Kidney epithelial cell (primary cell): ENCODE results near the gene FLVCR1. TPM values are rescaled to one million over a fixed set of nuclear protein-coding genes. Genes with fewer than 3 reads are reported as not detected.
"Not testable (repeated sequence)": the region's sequence is repeated elsewhere in the genome, so short reads cannot be mapped to it uniquely, and the experiment has no call there.

Source experiments
- DNase-seq: peaks from one replicate; pipeline ENCODE4 v3.0.0-alpha.2; 2010; ENCODE audit warnings: low read depth
- H3K27me3 ChIP-seq: 2 replicates; pipeline ENCODE4 v1.6.0; 2011; ENCODE audit warnings: low read length; ENCODE audit not compliant: control insufficient read depth, insufficient read depth
- H3K36me3 ChIP-seq: 2 replicates; pipeline ENCODE4 v1.5.1; 2011; ENCODE audit warnings: low read length; ENCODE audit not compliant: control insufficient read depth, insufficient read depth
- H3K4me3 ChIP-seq: 2 replicates; pipeline ENCODE4 v1.5.1; 2011; ENCODE audit warnings: low read depth, mild to moderate bottlenecking, control low read depth, low read length
- CTCF ChIP-seq: IDR thresholded peaks from 2 replicates; pipeline ENCODE4 v1.5.1; 2011; ENCODE audit warnings: mild to moderate bottlenecking, moderate library complexity, low read length, control low read depth, inconsistent platforms; ENCODE audit not compliant: insufficient read depth, poor library complexity, severe bottlenecking
- total RNA-seq: library from RNA; depleted of rRNA; stranded (reverse); fragments of >200 nt; gene quantifications from 2 replicates; pipeline ENCODE4 v1.2.3, GENCODE V29; 2015

Gene FLVCR1
- total RNA-seq, 1 donor from 2014 or later: 3.9 TPM

DNA sequence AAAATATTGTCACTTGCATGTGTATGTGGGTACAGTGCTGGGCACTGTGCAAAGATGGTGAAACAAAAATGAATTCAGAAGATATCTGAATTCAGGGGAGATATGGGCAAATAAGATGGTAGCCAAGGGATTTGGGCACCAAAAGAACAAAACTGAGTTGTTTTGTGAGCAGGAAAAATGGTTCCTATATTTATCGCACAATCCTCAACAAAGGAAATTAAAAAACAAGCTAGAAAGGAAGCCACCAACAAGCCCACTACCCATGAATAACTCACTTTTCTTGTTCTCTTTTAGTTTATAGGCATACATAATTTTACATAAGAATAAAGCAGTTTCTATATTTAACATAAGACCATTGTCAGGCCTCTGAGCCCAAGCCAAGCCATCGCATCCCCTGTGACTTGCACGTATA, 51.6 kb downstream of the FLVCR1 start:
- H3K4me3 ChIP-seq: no peak overlapping the region
- DNase-seq: no peak
- no peaks in the 10 kb centered on the region for H3K27me3 ChIP-seq
- TF ChIP-seq CTCF: no peak
- H3K36me3 ChIP-seq: no peaks in the 10 kb centered on the region

- H3K36me3 ChIP-seq, DNase-seq, H3K27me3 ChIP-seq, H3K4me3 ChIP-seq: not testable (repeated sequence)
Observed at GRCh38 chr1:212910213-212910612, 52.1 kb downstream of the FLVCR1 start.

DNA sequence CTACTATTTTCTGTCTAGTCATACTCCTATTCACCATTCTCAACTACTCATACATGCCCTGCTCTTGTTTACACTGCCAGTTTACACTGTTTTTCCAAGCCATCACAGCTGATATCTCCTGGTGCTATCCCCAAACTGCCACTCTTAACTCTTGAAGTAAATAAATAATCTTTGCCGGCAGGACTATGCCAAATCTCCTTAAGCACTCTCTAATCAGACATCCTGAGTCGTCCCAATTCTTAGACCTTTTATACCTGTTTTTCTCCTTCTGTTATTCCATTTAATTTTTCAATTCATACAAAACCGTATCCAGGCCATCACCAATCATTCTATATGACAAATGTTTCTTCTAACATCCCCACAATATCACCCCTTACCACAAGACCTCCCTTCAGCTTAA, 55.6 kb downstream of the FLVCR1 start:
- not testable (repeated sequence) for H3K27me3 ChIP-seq, H3K36me3 ChIP-seq, H3K4me3 ChIP-seq, DNase-seq

DNA sequence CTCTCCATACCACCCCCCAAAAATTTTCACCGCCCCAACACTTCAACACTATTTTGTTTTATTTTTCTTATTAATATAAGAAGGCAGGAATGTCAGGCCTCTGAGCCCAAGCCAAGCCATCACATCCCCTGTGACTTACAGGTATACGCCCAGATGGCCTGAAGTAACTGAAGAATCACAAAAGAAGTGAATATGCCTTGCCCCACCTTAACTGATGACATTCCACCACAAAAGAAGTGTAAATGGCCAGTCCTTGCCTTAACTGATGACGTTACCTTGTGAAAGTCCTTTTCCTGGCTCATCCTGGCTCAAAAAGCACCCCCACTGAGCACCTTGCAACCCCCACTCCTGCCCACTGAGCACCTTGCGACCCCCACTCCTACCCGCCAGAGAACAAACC, 56.0 kb downstream of the FLVCR1 start:
- not testable (repeated sequence) for DNase-seq, H3K36me3 ChIP-seq, H3K4me3 ChIP-seq, H3K27me3 ChIP-seq

DNA sequence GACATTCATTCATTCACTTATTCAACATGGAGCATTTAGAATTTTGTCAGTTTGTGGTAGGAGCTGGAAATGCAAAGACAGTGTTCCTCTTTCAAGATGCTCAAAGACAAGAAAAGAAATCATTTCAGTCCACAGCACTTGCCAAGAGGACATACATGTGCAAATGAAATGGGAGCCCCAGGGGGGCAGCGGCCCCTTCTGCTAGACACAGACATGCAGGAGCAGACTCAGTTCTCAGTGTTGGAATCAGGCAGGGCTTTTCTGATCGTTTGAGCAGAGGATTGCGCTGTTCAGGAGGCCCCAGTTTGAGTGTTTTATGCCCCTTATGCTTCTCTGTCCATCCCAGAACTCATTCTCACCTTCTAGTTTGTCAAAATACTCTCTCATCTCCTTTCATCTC, 56.7 kb downstream of the FLVCR1 start:
- Histone ChIP-seq H3K27me3 (no peaks in the 10 kb centered on the region), H3K4me3 (no peak overlapping the region), H3K36me3 (no peaks in the 10 kb centered on the region)
- DNase-seq: no peak
- no peak for TF ChIP-seq CTCF

DNA sequence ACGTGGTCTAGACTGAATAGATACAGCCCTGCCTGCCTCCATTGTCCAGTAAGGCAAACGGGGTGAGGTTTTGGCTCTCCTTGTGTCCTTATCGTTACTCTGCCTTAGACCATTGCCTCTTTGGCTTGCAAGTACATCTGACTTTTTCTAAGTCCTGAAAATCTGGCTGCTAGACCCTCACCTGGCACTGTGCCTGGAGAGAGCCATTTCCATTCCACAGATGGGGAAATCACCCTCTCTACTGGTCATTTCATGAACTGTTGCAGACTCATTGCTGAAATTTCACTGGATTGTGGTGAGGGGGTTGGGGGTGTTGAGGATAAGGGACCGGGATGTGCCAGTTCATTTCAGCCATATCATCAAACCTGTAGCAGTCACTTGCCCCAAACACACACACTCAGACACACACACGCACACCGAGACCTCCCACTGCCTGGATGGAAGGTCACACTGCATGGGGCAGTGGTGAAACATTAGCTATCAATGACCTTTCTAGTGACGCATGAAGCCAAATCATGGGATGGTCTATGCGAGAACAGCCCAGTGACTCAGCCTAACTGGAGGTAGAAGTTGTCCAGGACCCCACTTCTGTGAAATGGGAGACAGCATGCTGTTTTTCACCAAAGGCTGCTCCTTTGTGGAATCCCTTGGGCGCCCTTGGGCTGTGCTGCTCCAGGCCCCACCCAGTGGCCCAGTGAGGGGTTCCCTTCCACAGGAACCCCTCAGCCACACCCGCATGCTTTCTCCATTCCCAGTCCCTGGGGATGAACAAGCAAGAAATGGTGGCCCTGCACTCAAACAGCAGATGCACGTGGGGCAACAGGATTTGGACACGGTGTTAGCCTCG, 57.4 kb downstream of the FLVCR1 start:
- TF ChIP-seq CTCF: peak; percentile 45
- peak; percentile 25 for DNase-seq

DNA sequence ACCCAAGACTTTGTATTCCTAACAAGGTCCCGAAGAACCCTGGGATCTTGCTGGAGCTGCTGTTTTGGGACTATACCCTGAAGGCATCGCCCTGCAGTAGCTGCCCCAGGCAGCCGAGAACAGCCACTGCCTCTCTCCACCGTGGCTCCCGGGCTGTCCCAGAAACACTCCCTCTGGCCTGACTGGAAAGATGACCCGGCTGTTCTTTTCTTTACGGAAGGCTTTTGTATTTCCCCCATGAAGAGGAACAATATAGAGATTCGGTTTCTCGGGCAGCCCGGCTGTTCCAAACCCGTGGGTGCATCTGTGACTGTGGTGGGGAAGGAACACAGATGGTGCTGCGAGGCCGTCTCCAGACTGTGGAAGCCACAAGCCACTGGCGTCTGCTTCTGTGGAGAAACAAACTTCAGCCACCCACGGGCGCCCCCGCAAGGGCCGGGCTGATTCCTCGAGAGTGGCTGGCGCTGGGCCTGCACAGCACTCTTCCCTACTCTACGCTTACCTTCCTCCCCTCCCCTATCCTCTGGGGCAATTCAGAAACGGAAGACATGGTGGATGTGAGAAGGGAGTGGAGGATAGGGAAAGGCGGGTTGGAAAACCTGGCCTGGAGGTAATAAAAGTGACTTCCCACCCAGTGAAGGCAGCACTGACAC, 58.5 kb downstream of the FLVCR1 start:
- no peaks in the 10 kb centered on the region for H3K27me3 ChIP-seq
- H3K4me3 ChIP-seq: no peak overlapping the region
- H3K36me3 ChIP-seq: no peaks in the 10 kb centered on the region
- no peak for DNase-seq
- TF ChIP-seq CTCF: no peak

More for the DNA sequence above, 57.4 kb downstream of the FLVCR1 start:
- Histone ChIP-seq H3K4me3 (no peak overlapping the region), H3K27me3 (no peaks in the 10 kb centered on the region), H3K36me3 (no peaks in the 10 kb centered on the region)
